Measurements from ENCODE around the gene LRP1-AS.

DNA sequence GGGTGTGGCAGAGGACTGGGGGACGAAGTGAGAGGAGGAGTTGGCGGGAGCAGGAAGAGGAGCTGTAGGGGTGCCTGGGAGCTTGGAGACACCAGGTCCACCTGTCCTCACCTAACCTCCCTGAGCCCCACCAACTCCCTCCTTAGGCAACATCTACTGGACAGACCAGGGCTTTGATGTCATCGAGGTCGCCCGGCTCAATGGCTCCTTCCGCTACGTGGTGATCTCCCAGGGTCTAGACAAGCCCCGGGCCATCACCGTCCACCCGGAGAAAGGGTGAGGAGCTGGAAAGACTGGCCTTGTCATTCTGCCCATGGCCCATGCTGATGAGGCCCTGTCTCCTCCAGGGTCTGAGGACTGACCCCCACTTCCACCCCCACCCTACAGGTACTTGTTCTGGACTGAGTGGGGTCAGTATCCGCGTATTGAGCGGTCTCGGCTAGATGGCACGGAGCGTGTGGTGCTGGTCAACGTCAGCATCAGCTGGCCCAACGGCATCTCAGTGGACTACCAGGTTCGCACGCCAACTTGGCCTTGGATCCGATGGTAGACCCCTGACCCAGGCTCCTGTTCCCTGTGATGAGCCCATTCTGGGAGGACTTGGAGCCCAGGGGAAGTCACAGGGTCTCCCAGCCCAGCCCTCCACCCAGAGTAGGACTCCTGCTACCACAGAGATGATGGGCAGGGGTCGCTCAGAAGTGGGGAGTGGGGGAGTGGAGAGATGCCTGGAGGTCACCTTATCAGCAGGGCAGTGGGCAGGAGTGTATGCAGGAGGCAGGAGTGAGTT is 36.7 kb upstream of the LRP1-AS start:
- TF ChIP-seq, protein P1, sequence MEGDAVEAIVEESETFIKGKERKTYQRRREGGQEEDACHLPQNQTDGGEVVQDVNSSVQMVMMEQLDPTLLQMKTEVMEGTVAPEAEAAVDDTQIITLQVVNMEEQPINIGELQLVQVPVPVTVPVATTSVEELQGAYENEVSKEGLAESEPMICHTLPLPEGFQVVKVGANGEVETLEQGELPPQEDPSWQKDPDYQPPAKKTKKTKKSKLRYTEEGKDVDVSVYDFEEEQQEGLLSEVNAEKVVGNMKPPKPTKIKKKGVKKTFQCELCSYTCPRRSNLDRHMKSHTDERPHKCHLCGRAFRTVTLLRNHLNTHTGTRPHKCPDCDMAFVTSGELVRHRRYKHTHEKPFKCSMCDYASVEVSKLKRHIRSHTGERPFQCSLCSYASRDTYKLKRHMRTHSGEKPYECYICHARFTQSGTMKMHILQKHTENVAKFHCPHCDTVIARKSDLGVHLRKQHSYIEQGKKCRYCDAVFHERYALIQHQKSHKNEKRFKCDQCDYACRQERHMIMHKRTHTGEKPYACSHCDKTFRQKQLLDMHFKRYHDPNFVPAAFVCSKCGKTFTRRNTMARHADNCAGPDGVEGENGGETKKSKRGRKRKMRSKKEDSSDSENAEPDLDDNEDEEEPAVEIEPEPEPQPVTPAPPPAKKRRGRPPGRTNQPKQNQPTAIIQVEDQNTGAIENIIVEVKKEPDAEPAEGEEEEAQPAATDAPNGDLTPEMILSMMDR (IDR thresholded peaks at IDR 0.05), result no peak
- TF ChIP-seq POLR2A (IDR thresholded peaks at IDR 0.05), result no peak
